HG03439 (cell line): Measurements from ENCODE around the gene PDGFRB.
A peak's percentile ranks its signal among the peaks of the same experiment; 100 is the strongest.

Experiments
- ATAC-seq: cut with Tn5 transposase; IDR thresholded peaks from one replicate; pipeline ENCODE4 v1.9.1; 2021; ENCODE audit warnings: mild to moderate bottlenecking, moderate library complexity; ENCODE audit not compliant: unreplicated experiment

PDGFRB gene

GRCh38 chr5:150133581-150134197, 22.0 kb downstream of the PDGFRB start:
- ATAC-seq, result no peak

- ATAC-seq, result no peak
These were observed 22.9 kb downstream of the PDGFRB start for GRCh38 chr5:150132740-150133139.

- no peak for ATAC-seq
These were observed 23.5 kb downstream of the PDGFRB start for GRCh38 chr5:150131978-150132694.

GRCh38 chr5:150131461-150131860, 24.2 kb downstream of the PDGFRB start:
- ATAC-seq, result no peak

GRCh38 chr5:150130493-150130922, 25.1 kb downstream of the PDGFRB start:
- no peak for ATAC-seq

- ATAC-seq, result no peak
These were observed 25.7 kb downstream of the PDGFRB start for GRCh38 chr5:150129813-150130492.

- ATAC-seq, result no peak
These were observed 26.2 kb downstream of the PDGFRB start for GRCh38 chr5:150129454-150129812.

GRCh38 chr5:150126921-150127265, 28.8 kb downstream of the PDGFRB start:
- ATAC-seq, result no peak

GRCh38 chr5:150126199-150126920, 29.3 kb downstream of the PDGFRB start:
- no peak for ATAC-seq

GRCh38 chr5:150125334-150125733, 30.3 kb downstream of the PDGFRB start:
- ATAC-seq, result no peak

GRCh38 chr5:150124596-150124995, 31.0 kb downstream of the PDGFRB start:
- no peak for ATAC-seq

- ATAC-seq, result no peak
These were observed 31.5 kb downstream of the PDGFRB start for GRCh38 chr5:150124111-150124557.

- ATAC-seq, result no peak
These were observed 32.1 kb downstream of the PDGFRB start for GRCh38 chr5:150123542-150123941.

- ATAC-seq, result no peak
These were observed 32.8 kb downstream of the PDGFRB start for GRCh38 chr5:150122536-150123481.

GRCh38 chr5:150122158-150122510, 33.5 kb downstream of the PDGFRB start:
- peak; percentile 64 for ATAC-seq

GRCh38 chr5:150121448-150122157, 34.0 kb downstream of the PDGFRB start:
- no peak for ATAC-seq

- no peak for ATAC-seq
These were observed 34.8 kb downstream of the PDGFRB start for GRCh38 chr5:150120617-150121447.

- ATAC-seq, result no peak
These were observed 35.6 kb downstream of the PDGFRB start for GRCh38 chr5:150120062-150120441.
